ENCODE data around the gene PMS2. TPM values are rescaled to one million over a fixed set of nuclear protein-coding genes. Genes with fewer than 3 reads are reported as not detected.

Gene PMS2
- total RNA-seq, 4 donors from 2014 or later: 9.1 to 11.0 (median 9.5) TPM

GRCh38 chr7:6035686-6036085 lies 26.8 kb upstream of the PMS2 start:
- 95 to 96% methylated on average over 3 to 8 of the region's 13 CpGs for WGBS, 2 donors (ENCODE audit: low coverage in 1 of 2)
- Histone ChIP-seq H3K27ac (no peak overlapping the region), H3K36me3 (peaks cover 0 to 98% of the 10 kb centered on the region in 2 donors), H3K9me3 (no peaks in the 10 kb centered on the region), H3K4me1 (no peaks in the 10 kb centered on the region), H3K4me3 (no peak overlapping the region), H3K27me3 (no peaks in the 10 kb centered on the region)
- no peak for ATAC-seq
- TF ChIP-seq POLR2AphosphoS5 (IDR thresholded peaks at IDR 0.05) (no peak), EP300 (IDR thresholded peaks at IDR 0.05) (no peak), CTCF (IDR thresholded peaks at IDR 0.05) (no peak), POLR2A (IDR thresholded peaks at IDR 0.05) (no peak)

DNA sequence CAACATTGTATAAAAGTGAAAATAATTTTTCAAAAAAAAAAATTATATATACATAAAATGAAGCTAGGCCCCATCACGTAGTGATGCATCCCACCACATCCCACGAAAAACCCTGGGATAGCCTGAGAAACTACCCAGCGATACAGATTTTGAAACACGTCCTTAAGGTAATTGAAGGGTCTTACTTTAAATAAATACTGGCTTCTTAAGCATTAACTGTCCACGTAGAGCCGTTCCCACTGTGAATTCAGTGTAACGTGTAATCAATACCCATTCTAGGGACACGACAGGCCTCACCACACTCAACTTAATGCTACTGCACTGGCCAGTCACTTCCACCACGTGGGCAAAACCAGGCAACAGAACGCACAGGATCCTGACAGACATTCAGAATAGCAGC lies 26.3 kb upstream of the PMS2 start:
- no peak overlapping the region for H3K27ac ChIP-seq
- TF ChIP-seq CTCF (IDR thresholded peaks at IDR 0.05): no peak
- no peak for TF ChIP-seq EP300 (IDR thresholded peaks at IDR 0.05)
- no peak for TF ChIP-seq POLR2A (IDR thresholded peaks at IDR 0.05)
- TF ChIP-seq POLR2AphosphoS5 (IDR thresholded peaks at IDR 0.05): no peak
- no peak overlapping the region for H3K4me3 ChIP-seq
- ATAC-seq: no peak
- H3K36me3 ChIP-seq: peaks cover 0 to 98% of the 10 kb centered on the region in 2 donors
- no peaks in the 10 kb centered on the region for H3K27me3 ChIP-seq
- 80 to 89% methylated on average over 8 to 10 of the region's 10 CpGs for WGBS, 2 donors (ENCODE audit: low coverage in 1 of 2)
- H3K9me3 ChIP-seq: no peaks in the 10 kb centered on the region
- no peaks in the 10 kb centered on the region for H3K4me1 ChIP-seq

GRCh38 chr7:6032641-6033040 lies 23.8 kb upstream of the PMS2 start:
- 72 to 82% methylated on average over 5 to 7 of the region's 7 CpGs for WGBS, 2 donors (ENCODE audit: low coverage in 1 of 2)
- TF ChIP-seq CTCF (IDR thresholded peaks at IDR 0.05) (no peak), EP300 (IDR thresholded peaks at IDR 0.05) (no peak), POLR2AphosphoS5 (IDR thresholded peaks at IDR 0.05) (no peak), POLR2A (IDR thresholded peaks at IDR 0.05) (no peak)

DNA sequence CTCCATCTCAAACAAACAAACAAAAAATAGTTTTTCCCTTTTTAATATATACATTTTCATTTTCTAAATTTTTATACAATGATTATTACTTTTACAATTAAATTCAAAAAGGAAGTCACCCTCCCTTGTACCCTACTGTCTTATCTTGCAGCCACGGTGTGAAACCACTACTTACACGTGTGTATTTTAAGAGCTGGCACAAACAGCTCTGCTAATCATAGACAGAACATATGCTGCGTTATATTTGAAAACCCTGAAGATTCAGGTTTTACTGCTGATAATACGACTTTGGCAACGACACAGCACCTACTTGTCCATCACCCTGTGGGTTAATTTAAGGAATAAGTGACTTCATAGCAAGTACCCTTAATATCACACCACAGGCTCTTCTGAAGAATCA lies 23.3 kb upstream of the PMS2 start:
- ATAC-seq: no peak
- WGBS, 2 donors (ENCODE audit: low coverage in 1 of 2): 70 to 98% methylated on average over 5 of the region's 5 CpGs
- no peak overlapping the region for H3K4me3 ChIP-seq
- TF ChIP-seq CTCF (IDR thresholded peaks at IDR 0.05) (no peak), POLR2AphosphoS5 (IDR thresholded peaks at IDR 0.05) (no peak), EP300 (IDR thresholded peaks at IDR 0.05) (no peak), POLR2A (IDR thresholded peaks at IDR 0.05) (no peak)
- H3K36me3 ChIP-seq: peaks cover 0 to 98% of the 10 kb centered on the region in 2 donors
- no peaks in the 10 kb centered on the region for H3K4me1 ChIP-seq
- H3K9me3 ChIP-seq: no peaks in the 10 kb centered on the region
- H3K27ac ChIP-seq: no peak overlapping the region
- H3K27me3 ChIP-seq: no peaks in the 10 kb centered on the region

More at GRCh38 chr7:6032641-6033040, 23.8 kb upstream of the PMS2 start:
- H3K4me3 ChIP-seq: no peak overlapping the region
- peaks cover 0 to 98% of the 10 kb centered on the region in 2 donors for H3K36me3 ChIP-seq
- H3K27me3 ChIP-seq: no peaks in the 10 kb centered on the region
- no peaks in the 10 kb centered on the region for H3K4me1 ChIP-seq
- no peak overlapping the region for H3K27ac ChIP-seq
- no peak for ATAC-seq
- H3K9me3 ChIP-seq: no peaks in the 10 kb centered on the region

DNA sequence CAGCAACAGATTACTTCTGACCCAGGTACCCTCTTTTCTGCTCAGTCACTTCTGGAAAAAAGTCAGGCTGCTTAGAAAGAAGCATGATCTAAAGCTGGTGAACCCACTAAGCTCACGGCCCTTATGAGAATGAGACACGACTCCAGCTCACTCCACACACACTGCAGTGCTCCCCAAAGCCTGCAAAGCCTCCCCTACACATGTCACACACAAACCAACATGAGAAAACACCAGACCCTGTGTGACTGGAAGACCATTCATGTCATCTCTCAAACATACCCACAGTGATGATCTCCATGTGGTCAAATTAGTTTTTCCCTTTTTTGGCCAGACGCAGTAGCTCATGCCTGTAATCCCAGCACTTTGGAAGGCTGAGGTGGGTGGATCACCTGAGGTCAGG lies 22.7 kb upstream of the PMS2 start:
- H3K4me3 ChIP-seq: no peak overlapping the region
- peaks cover 0 to 98% of the 10 kb centered on the region in 2 donors for H3K36me3 ChIP-seq
- H3K9me3 ChIP-seq: no peaks in the 10 kb centered on the region
- WGBS, 2 donors (ENCODE audit: low coverage in 1 of 2): 84% methylated on average over 3 of the region's 3 CpGs; no CpG with 5 or more reads in 1 of the 2 donors
- no peaks in the 10 kb centered on the region for H3K27me3 ChIP-seq
- no peak overlapping the region for H3K27ac ChIP-seq
- ATAC-seq: no peak
- TF ChIP-seq POLR2A (IDR thresholded peaks at IDR 0.05): no peak
- no peak for TF ChIP-seq CTCF (IDR thresholded peaks at IDR 0.05)
- no peak for TF ChIP-seq POLR2AphosphoS5 (IDR thresholded peaks at IDR 0.05)
- TF ChIP-seq EP300 (IDR thresholded peaks at IDR 0.05): no peak
- no peaks in the 10 kb centered on the region for H3K4me1 ChIP-seq

Data from gastroesophageal sphincter (tissue), 4 donors.